ENCODE data around the gene ARL10.

DNA sequence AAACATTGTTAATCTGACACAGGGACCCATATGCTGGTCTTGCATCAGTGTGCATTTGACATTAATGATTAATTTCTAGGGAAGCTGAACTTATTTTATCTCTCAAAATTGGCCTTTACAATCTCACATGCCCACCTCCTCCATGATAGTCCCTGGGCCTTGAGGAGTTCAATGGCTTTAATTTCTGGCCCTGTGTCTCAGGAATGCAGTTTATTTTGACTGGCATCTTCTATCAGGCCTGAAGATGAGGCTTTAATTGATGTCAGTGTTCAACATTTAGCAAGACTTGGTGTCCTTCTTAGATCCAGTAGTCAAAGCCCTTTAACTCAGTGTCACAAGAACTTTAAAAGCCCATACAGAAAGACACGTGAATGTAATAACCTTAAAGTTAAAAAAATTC is 61.6 kb downstream of the ARL10 start:
- TF ChIP-seq, protein P1, sequence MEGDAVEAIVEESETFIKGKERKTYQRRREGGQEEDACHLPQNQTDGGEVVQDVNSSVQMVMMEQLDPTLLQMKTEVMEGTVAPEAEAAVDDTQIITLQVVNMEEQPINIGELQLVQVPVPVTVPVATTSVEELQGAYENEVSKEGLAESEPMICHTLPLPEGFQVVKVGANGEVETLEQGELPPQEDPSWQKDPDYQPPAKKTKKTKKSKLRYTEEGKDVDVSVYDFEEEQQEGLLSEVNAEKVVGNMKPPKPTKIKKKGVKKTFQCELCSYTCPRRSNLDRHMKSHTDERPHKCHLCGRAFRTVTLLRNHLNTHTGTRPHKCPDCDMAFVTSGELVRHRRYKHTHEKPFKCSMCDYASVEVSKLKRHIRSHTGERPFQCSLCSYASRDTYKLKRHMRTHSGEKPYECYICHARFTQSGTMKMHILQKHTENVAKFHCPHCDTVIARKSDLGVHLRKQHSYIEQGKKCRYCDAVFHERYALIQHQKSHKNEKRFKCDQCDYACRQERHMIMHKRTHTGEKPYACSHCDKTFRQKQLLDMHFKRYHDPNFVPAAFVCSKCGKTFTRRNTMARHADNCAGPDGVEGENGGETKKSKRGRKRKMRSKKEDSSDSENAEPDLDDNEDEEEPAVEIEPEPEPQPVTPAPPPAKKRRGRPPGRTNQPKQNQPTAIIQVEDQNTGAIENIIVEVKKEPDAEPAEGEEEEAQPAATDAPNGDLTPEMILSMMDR (IDR thresholded peaks at IDR 0.05; ENCODE audit: low read length): no peak
- TF ChIP-seq EZH2phosphoT487 (IDR thresholded peaks at IDR 0.05; ENCODE audit: low read length): no peak

All from MM.1S (cell line).